Measurements from ENCODE around the gene TMEM109. TPM values are rescaled to one million over a fixed set of nuclear protein-coding genes. Genes with fewer than 3 reads are reported as not detected.

Gene TMEM109
- total RNA-seq, 1 experiment from 2014 or later, result 78.1 TPM

GRCh38 chr11:60945295-60945667 is 31.3 kb downstream of the TMEM109 start:
- Mint-ChIP-seq H3K9me3 (ENCODE audit: low read depth, unreplicated experiment) (no peaks in the 10 kb centered on the region), H3K27me3 (ENCODE audit: unreplicated experiment) (no peaks in the 10 kb centered on the region), H3K4me3 (ENCODE audit: low read depth, unreplicated experiment) (no peak overlapping the region), H3K36me3 (ENCODE audit: insufficient read depth, unreplicated experiment) (no peaks in the 10 kb centered on the region), H3K4me1 (ENCODE audit: low read depth, unreplicated experiment) (peaks cover 12% of the 10 kb centered on the region), H3K27ac (ENCODE audit: unreplicated experiment) (no peak overlapping the region)
- BruUV-seq (replicated peaks), result no TSS peak
- intact Hi-C loops (cut with micrococcal nuclease; ENCODE audit: unreplicated experiment), result no loop called here
- TF ChIP-seq CTCF (IDR thresholded peaks at IDR 0.05; ENCODE audit: unreplicated experiment), result no peak
- DNase-seq, result no peak
- CTCF ChIA-PET, result interaction anchor here (0.6 kb wide), 1 partner anchor 251 kb away, joined by 6 read pairs; no protein-coding TSS in a partner anchor

- no peak overlapping the region for H3K27ac Mint-ChIP-seq (ENCODE audit: unreplicated experiment)
- no peaks in the 10 kb centered on the region for H3K27me3 Mint-ChIP-seq (ENCODE audit: unreplicated experiment)
- H3K4me1 Mint-ChIP-seq (ENCODE audit: low read depth, unreplicated experiment), result peaks cover 12% of the 10 kb centered on the region
- H3K36me3 Mint-ChIP-seq (ENCODE audit: insufficient read depth, unreplicated experiment), result no peaks in the 10 kb centered on the region
- CTCF ChIA-PET, result no interaction called here
- no peak for TF ChIP-seq CTCF (IDR thresholded peaks at IDR 0.05; ENCODE audit: unreplicated experiment)
- no peaks in the 10 kb centered on the region for H3K9me3 Mint-ChIP-seq (ENCODE audit: low read depth, unreplicated experiment)
- no peak overlapping the region for H3K4me3 Mint-ChIP-seq (ENCODE audit: low read depth, unreplicated experiment)
- BruUV-seq (replicated peaks), result no TSS peak
- intact Hi-C loops (cut with micrococcal nuclease; ENCODE audit: unreplicated experiment), result no loop called here
- DNase-seq, result no peak
Measured at GRCh38 chr11:60946601-60947264, 32.8 kb downstream of the TMEM109 start.

GRCh38 chr11:60947700-60948099 is 33.7 kb downstream of the TMEM109 start:
- BruUV-seq (replicated peaks), result no TSS peak
- peaks cover 15% of the 10 kb centered on the region for H3K4me1 Mint-ChIP-seq (ENCODE audit: low read depth, unreplicated experiment)
- DNase-seq, result no peak
- H3K36me3 Mint-ChIP-seq (ENCODE audit: insufficient read depth, unreplicated experiment), result peaks cover 4% of the 10 kb centered on the region
- TF ChIP-seq CTCF (IDR thresholded peaks at IDR 0.05; ENCODE audit: unreplicated experiment), result no peak
- CTCF ChIA-PET, result no interaction called here
- H3K27ac Mint-ChIP-seq (ENCODE audit: unreplicated experiment), result no peak overlapping the region
- H3K27me3 Mint-ChIP-seq (ENCODE audit: unreplicated experiment), result no peaks in the 10 kb centered on the region
- H3K4me3 Mint-ChIP-seq (ENCODE audit: low read depth, unreplicated experiment), result no peak overlapping the region
- no peaks in the 10 kb centered on the region for H3K9me3 Mint-ChIP-seq (ENCODE audit: low read depth, unreplicated experiment)
- intact Hi-C loops (cut with micrococcal nuclease; ENCODE audit: unreplicated experiment), result no loop called here

- TF ChIP-seq CTCF (IDR thresholded peaks at IDR 0.05; ENCODE audit: unreplicated experiment), result no peak
- CTCF ChIA-PET, result no interaction called here
- peaks cover 4% of the 10 kb centered on the region for H3K36me3 Mint-ChIP-seq (ENCODE audit: insufficient read depth, unreplicated experiment)
- peaks cover 10% of the 10 kb centered on the region for H3K4me1 Mint-ChIP-seq (ENCODE audit: low read depth, unreplicated experiment)
- no peak overlapping the region for H3K4me3 Mint-ChIP-seq (ENCODE audit: low read depth, unreplicated experiment)
- no peaks in the 10 kb centered on the region for H3K27me3 Mint-ChIP-seq (ENCODE audit: unreplicated experiment)
- H3K27ac Mint-ChIP-seq (ENCODE audit: unreplicated experiment), result no peak overlapping the region
- intact Hi-C loops (cut with micrococcal nuclease; ENCODE audit: unreplicated experiment), result no loop called here
- DNase-seq, result no peak
- BruUV-seq (replicated peaks), result no TSS peak
- no peaks in the 10 kb centered on the region for H3K9me3 Mint-ChIP-seq (ENCODE audit: low read depth, unreplicated experiment)
Measured at GRCh38 chr11:60948250-60948649, 34.3 kb downstream of the TMEM109 start.

All from Calu3 (cell line).